NCI-H526 (cell line): ENCODE data around the gene KRTAP3-3.

Source experiments
- DNase-seq, 2 experiments: peaks; one replicate each; lab custom pipeline; 2025; lab: John Stamatoyannopoulos, UW

KRTAP3-3 gene

DNA sequence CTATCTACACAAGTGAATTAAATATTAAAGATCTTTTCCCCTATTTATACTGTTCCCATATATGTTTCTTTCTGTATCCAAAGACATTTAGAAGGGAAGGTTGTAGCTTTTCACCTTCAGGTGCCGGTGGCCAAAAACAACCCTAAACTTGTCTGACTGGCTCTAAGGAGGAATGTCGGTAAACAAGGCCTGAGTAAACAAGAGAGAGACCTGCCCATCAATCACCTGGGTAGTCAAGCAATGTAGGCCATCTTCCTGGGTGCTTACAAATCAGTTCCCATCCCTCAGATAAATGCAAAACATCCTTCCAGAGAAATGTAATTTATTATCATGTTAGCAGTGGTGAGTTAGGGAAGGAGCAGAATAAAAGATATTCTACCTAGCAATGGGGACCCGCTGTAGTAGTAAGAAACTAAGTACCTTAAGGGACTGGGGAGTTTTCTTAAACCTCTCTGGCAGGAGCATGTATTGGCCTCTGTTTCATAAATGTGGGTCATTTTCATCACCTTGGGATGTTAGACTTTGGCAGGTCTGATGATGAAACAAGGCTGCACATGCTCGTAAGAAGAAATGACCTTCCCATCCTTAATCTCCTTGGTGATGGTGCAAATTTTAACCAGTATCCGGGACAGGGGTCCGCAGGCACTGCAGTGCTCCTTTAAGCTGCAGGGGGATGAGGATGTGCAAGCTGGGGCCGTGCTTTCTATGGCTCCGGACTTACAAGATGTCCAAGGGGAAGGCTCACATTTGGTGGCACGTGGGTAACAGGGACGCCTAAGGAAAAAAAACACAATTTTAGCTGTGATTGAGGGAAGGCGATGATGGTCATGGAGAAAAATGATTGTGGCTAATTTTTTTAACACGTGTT lies 35.6 kb downstream of the KRTAP3-3 start:
- DNase-seq = peak; percentile 23 to 53

DNA sequence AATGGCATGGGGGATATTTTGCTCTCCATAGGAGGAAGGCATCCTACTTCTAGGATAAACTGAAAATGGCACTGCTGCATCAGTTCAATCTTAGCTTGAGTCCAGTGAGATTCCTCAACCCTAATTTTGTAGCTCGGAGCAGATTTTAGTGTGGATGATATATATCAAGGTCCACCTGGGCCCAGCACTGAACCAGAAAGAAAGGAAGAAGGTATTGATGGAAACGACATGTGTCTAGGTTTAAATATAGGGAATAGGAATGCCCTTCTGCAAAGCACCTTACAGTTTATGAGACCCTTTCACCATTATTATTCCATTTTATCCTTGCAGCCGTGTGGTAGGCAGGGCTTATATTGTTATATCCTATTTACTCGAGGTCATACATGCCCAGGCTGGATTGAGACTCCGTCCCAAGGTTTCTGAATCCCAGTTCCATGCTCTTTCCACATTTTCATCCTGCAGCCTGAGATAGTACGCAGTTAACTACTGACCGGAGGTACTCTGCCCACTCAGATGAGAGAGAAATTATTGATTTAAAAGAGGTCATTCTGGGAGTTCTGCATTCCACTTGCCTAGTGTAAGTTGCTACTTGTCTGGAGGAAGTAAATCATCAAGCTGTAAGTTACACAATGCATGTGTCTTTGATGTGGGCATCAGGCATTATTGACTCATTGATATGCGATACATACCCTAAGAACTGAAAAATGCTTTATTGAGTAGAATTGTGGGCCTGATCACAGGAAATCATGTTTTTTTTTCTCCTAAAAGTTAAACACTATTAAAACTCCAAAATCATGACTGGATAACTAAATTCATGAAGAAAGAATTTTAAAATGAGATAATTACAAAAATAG lies 37.3 kb downstream of the KRTAP3-3 start:
- DNase-seq = no peak

DNA sequence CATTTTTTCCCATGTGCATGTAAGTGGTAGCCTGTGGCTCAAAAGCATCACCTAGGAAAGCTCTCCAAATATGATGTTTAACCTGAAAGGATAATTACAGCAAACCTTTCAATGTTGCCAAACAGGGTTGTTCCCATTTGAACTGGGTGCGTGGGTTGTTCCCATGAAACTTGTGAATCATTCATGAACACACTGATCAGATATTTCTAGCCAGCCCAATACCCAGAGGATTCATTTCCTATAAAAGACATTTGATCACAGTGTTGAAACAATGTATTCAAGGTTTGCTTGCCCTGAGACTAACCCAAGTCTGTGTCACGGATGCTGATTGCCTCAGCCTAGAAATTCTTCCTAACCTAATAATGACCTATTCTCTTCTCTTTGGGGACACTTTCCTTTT lies 40.1 kb downstream of the KRTAP3-3 start:
- DNase-seq = no peak

DNA sequence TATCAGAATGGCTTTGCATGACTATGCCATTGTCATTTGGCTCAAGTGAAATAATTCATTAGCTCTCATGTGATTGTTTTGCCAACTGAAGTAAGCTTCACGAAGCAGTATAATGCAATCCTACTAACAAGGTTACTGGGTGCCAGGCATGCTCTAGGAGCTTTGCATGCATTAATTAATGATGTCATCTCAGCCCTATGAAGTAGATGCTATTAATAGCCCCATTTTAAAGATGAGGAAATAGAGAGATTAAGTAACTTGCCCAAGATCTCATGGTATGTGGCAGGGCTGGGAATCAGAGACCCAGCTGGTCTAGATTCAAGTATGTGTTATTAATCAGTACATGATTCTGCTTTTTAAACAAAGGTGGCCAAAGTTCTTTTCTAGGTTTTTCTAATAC lies 41.3 kb downstream of the KRTAP3-3 start:
- DNase-seq = no peak

DNA sequence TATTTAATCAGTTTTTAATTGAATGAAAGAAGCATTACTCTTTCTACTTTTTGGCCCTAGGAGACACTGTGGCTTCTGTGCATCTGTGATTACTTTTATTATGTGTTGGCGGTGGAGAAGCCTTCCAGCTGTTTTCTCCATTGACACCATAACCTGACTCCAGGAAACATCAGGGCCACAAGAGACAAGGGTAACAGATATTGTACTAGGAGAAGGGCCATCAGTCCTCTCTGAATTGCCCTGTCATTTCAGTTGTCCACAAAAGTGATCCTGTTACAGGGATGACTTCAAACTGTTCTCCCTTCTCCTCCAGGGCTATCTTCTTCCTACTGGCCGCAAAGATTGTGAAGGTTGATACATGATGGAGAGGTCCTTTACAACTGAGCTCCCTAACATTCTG lies 41.8 kb downstream of the KRTAP3-3 start:
- no peak for DNase-seq

DNA sequence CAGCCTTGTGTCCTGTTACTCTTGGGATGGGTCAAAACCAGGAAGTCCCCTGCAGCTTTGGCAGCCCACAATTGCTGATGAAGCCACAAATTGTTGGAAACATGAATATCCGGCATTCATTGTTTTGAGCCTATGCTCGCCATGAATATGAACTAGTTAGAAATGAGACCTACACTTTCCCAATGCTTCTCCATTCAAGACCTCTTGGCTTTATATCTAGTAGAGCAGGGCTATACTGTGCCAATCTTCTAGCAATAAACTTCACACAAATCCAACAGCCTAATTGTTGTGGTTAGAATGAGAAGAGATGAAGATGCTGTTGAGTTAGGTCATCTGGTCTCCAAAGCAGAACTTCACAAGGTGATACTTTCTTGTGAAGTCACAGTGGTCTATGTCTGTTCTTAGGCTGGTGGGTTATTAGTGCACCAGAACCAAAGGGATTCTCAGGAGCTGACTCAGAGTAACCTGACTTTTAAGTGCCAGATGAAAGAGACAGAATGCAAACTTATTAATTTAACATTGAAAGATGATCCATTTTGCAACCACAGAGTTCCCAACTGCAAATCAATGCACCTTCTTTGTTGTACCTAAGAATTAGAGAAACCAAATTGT lies 42.8 kb downstream of the KRTAP3-3 start:
- DNase-seq = no peak

DNA sequence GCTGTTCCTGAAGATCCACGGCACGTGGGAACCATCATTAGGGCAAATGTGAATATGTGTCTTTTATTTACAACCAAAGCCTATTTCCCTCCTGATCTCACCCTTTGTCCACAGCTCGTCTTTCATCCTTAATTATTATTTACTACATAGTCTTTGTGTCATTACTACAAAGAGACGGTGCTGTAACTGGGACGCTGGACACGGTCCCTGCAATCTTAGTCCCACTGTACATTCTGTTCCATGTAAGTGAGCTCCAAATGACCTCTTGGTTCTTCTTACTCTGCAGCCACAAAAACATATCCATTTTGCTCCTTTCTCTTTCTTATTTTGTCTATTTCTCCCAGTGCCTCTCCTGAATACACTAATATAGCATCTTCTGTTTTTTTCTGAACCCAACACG lies 43.8 kb downstream of the KRTAP3-3 start:
- no peak for DNase-seq

DNA sequence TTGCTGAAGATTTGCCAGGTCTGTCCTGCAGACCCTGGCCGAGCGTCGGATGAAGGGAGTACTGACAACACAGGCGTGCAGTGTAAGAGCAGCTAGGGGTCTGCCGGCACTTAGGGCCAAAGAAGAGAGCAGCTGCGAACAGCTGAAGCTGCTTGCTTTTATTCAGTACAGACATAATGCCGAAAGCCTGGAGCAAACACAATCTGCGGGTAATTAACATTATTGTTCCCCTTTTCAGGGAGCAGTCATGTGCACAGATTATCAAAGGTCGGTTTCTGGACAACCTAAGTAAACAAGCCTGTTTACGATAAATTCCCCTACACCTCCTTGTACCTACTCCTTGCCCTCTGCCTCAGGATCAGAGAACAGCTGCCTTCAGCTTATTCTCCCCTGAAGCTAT lies 44.5 kb downstream of the KRTAP3-3 start:
- no peak for DNase-seq

DNA sequence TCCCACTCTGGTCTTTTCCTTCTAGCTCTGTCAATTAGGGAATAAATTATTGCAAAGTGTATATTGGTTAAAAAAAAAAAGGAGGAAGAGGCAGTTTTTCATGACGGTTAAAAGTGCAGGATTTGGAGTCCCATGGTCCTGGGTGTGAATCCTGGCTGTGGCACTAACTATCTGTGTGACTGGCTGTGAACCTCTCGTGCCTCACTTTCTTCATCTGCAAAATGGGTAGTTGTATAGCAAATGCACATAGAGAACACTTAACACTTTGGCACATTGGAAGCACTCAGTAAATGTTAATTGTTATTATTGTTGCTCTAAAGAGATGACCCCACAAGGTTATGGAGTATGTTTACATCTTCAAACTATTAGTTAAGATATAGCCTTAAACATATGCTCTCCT lies 46.0 kb downstream of the KRTAP3-3 start:
- DNase-seq = no peak

DNA sequence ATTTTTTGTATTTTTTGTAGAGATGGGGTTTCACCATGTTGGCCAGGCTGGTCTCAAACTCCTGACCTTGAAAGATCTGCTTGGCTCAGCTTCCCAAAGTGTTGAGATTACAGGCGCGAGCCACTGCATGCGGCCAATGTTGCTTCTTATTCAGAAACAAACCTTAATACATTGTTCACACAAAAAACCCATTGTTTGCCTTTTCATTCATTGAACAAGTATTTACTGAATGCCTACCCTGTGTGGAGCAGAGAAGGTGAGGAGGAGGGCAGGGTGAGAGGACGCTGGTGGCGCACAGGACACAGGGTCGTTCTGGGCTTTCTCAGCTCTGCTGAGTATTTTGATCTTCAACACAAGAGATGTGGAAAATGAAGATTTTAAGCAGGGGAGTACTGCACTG lies 48.5 kb downstream of the KRTAP3-3 start:
- DNase-seq = no peak

DNA sequence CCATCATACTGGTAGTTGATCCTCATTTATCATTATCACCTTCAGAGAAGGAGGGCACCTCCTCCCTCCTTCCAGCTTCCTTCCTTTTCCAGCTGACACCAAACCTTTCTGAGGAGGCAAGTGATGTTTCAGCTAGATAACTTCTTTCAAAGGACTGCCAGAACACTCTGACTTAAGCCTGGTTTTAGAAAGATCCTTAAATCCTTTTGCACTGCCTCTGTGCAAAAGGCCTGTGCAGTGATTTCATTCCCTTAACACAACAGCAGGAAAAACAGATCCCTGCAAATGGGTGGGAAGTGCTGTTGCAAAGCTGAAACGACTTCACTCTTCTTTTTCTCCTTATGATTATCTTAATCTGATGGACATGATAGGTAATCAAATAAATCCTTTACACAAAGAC lies 49.4 kb downstream of the KRTAP3-3 start:
- DNase-seq = no peak
